HG02981 (cell line): ENCODE measurements around the gene COG1.
A peak's percentile ranks its signal among the peaks of the same experiment; 100 is the strongest.

Experiments used
- ATAC-seq: cut with Tn5 transposase; IDR thresholded peaks from one replicate; pipeline ENCODE4 v1.9.1; 2021; ENCODE audit warnings: mild to moderate bottlenecking, moderate library complexity; ENCODE audit not compliant: unreplicated experiment

COG1 gene

DNA sequence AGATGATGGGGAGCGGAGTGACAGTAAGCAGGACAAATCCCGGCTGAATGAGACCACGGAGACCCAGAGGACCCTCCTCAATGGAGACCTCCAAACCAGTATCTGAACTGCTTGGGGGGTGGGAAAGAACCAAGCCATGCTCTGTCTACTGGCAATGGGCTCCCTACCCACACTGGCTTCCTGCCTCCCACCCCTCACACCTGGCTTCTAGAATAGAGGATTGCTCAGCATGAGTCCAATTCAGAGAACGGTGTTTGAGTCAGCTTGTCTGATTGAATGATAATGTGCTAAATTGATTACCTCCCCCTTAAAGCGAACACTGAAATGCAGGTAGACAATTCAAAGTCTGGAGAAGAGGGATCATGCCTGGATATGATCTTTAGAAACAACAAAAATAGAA, 22.5 kb upstream of the COG1 start:
- ATAC-seq, result no peak

DNA sequence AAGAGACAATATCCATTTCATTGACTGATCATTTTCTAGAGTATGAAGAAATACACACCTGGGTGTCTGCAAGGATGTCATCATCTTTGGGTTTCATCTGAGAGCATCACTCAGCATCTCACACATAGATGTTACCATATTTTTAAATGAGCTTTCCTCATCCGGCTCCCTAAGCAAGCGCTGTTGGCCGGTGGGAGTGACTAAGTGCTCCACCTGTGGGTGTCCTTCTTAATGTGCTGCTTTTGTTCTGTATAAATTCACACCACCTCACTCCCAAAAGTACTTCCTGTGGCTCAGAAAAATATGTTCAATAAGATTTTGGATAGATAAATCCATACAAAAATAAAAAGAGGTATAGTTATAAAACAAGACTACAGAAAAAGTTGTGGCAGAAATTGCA, 20.6 kb upstream of the COG1 start:
- no peak for ATAC-seq

DNA sequence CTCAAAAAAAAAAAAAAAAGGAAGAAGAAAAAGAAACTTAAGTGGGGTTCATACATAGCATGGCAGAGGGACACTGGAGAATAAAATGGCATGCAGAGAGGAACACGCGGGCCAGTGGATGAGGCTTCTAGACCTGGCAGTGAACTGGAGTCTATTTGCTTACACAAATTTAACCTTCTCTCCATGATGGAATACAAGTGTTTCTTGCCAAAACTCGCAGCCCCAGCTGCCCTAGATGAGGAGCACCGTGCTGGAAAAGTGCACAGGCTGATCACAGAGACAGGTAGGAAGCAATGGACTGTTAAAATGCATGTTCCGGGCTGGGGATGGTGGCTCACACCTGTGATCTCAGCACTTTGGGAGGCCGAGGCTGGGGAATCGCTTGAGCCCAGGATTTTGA, 18.7 kb upstream of the COG1 start:
- ATAC-seq, result no peak

DNA sequence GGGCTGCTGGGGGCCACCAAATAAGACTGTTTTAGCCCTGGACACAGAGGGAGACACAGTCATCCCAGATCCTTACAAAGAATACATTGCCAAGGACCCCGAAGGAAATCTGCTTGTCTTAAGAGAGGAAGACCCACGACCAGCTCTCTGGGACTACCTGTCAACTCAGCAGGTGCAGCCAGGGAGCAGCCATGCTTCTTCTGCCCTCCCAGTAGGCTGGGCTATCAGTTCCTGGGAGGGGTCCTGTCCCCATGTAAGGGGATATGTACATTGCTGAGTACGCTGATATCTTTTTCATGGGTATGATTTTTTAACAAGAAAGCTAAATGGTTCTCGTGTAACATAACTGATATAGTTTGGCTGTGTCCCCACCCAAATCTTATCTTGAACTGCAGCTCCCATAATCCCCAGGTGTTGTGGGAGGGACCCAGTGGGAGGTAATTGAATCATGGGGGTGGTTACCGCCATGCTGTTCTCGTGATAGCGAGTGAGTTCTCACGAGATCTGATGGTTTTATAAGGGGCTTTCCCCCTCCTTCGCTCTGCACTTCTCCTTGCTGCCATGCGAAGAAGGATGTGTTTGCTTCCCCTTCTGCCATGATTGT, 16.8 kb upstream of the COG1 start:
- ATAC-seq, result no peak

DNA sequence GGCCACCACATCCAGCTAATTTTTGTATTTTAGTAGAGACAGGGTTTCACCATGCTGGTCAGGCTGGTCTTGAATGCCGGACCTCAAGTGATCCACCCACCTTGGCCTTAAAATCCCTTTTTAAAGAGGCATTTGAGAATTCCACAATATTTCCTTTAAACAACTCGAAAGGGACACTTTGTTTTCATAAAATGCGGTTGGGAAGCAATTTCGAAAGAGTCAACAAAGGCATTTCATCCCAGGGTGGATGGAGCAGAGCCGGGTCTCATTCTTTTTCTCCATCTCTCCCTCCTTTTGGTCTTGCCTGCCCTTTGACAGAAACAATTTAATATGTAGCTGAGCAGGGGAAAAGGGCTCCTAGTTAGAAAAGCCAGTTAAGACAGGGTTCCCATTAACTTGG, 13.5 kb upstream of the COG1 start:
- no peak for ATAC-seq

DNA sequence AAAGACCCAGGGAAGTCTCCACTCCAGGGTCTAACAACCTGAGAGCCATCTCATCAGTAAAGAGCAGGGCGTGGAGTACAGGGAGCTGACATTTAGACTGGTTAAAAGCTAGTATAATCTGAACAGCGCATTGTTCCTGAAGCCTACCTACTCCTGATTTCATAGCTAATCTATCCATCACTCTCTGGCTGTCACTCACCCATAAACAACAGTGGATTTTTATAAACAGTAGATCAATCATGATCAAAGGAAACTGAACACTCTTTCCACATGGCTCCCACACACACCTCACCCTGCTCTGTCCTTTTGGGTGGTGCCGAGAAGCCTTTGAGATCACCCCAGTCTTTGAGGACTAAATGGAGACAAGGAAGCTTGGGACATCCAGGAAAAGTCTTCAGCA, 13.0 kb upstream of the COG1 start:
- no peak for ATAC-seq

DNA sequence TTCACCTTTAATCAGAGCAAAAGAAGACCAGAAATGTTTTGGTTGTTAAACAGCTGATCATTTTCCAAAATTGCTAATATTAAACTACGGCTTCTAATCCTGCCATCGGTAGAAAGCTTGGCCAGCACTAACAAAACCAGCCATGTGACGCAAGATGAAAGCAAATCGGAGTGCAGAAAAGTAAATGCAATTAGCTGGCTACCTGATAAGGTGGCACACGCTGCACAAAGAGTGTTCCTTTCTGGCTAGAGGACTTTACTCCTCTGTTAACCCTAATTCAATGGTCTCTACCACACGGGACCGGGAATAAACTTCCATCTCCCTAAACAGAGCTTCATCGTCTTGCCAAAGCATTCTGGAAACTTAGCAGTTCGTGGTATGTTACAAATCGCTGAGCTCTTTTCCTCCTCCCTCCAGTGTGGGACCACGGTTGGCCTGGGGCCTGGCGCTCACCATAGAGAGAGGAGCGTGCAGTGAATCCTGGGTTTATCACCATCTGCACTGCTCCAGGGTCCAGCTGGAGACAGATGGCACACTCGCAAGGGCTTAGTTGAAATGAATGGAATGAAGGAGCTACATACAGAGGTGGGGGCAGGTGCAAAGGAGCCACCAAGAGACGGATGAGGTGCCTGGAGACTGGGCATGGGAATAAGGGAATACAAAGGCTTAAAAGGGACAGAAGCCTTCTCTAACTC, 10.1 kb upstream of the COG1 start:
- no peak for ATAC-seq

DNA sequence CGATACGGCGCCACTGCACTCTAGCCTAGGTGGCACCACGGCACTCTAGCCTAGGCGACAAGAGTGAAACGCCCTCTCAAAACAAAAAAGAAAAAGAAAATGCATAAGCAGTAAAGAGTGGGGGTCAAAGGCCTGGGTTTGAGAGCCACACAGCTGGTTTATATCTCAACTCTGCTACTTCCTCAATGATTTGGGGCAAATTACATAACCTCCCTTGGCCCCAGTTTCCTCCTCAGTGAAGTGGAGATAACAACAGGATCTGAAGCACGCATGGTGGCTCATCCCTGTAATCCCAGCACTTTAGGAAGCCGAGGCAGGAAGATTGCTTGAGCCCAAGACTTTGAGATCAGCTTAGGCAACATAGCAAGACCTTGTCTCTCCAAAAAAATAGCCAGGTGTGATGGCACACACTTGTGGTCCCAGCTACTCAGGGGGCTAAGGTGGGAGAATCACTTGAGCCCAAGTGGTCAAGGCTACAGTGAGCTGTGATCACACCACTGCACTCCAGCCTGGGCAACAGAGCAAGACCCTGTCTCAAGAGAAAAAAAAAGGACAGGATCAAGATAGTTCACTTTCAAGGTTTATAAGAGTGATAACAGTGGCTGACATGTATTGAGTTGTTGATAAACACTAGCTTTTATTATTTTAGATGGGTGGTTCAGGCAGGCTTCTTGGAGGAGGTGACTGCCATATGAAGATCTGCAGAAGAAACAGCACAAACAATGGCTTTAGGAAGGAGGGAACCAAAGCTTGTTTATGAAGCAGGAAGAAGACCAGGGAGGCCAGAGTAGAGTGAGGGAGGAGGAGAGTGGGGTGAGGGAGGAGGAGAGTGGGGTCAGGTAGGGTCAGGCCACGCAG, 8.5 kb upstream of the COG1 start:
- no peak for ATAC-seq

DNA sequence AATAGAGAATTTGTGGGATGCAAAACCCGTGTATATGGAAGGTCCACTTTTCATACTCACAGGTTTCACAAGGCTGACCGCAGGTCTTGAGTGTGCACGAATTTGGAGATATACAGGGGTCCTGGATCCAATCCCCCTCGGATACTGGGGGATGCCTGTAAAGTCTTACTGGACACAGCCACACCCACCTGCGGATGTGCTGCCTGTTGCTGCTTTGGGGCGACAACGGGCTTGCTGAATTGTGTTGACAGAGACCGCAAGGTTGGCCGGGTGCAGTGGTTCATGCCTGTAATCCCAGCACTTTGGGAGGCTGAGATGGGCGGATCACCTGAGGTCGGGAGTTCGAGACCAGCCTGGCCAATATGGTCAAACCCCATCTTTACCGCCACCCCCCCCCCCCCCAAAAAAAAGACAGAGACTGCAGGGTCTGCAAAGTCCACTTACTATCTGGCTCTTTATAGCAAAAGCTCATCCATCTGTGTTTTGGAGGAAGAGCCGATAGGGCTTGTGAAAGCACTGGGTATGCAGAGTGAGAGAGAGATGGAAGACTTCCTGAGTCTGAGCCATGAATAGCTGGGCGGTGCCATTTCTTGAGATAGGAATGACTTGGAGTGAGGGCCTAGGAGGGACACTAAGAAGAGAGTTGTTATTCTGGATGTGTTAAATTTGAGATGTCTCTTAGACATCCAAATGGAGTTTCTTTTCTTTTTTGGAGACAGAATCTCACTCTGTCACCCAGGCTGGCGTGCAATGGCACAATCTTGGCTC, 6.4 kb upstream of the COG1 start:
- no peak for ATAC-seq

DNA sequence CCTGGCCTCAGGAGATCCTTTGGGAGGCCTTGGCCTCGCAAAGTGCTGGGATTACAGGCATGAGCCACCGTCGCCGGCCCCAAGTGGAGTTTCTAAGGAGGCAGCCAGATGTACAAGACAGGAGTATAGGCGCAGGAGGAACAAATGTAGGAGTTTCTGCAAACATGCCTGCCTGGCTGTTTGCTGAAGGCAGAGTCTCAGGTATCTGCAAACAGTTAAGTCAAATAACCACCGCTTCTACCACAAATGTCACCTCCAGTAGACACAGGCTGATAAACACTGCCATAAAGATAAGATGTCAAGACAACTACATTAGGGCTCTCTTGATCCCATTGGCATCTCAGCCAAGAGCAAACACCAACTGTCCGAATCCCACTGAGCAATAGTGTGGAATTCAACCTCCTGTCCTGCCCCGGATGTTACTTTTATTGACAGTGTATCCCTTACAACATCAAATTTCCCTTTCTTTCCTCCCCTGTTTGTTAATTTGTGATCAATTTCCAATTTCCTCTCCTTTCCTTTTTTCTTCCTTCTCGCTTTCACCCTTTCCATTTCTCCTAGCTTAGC, 5.6 kb upstream of the COG1 start:
- ATAC-seq, result no peak

DNA sequence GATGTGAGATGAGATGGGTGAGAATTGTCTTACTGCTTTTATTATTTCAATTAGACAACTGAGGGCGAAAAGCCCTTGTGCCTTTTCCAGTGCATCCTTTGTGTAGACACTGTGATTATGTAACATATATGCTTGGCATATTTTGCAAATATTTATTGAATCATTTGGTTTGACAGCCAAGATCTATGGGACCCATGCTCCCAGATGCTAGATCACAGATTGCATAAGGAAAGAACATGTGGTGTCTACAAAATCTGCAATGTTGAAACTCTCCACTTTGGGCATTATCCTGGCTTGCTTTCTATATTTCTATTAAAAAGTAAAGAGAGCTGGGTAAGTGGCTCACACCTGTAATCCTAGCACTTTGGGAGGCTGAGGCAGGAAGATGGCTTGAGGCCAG, 4.8 kb upstream of the COG1 start:
- no peak for ATAC-seq

DNA sequence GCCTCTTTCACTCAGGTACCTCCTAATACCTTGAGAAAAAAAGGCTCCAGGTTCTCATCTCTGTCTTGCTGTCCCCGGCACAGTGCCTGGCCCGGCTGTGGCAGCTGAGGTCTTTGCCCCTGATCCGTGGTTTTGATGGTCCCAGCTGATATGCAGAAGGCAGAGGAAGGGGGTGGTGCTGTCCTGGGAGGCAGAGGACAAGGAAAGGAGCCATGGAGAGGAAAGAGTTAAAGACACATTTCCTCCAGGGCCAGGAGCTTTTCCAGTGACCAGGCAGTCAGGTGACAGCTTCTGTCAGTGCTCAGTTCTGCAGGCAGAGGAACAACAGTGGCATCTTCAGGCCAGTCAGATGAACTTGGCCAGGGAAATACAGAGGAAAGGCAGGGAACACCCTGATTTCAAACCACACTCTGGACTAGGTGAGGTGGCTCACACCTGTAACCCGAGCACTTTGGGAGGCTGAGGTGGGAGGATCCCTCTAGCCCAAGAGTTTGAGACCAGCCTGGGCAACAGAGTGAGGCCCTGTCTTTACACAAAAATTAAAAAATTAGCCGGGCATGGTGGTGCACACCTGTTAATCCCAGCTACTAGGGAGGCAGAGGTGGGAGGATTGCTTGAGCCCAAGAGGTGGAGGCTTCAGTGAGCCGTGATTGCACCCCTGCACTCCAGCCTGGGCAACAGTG, 3.3 kb upstream of the COG1 start:
- ATAC-seq, result no peak

DNA sequence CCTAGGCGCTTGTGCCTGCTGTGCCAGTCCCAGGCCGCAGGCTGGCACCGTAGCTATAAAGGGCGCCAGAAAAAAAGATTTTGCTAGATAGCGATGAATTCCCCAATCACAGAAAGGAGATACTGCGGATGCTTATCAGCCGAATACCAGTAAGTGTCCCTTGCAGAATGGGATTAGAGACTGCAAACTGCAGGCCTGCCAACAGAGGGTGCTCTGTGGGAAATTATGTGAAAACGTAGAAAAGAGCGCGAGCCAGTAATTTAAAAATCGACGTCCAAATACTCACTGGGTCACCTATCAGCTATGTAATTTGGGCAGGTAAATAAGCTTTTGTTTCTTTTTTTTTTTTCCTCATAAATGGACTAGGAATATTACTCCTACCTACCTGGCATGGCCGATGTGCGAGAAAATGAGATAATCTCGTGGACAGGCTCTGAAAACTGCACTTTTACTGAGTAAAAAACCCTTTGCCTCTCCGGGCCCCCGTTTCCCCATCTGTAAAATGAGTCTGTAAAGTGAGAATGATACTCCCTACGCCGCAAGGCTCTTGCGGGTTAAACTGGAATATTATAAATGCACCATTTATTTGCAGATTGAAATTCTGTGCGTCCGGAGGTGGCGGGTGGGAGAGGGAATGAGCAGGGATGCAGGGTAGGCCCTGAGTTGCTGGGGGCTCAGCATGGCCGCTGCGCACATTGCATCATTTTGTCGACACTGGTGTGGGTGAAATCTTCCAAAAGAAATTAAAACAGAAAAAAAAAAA, 1.2 kb upstream of the COG1 start:
- peak; percentile 32 for ATAC-seq

DNA sequence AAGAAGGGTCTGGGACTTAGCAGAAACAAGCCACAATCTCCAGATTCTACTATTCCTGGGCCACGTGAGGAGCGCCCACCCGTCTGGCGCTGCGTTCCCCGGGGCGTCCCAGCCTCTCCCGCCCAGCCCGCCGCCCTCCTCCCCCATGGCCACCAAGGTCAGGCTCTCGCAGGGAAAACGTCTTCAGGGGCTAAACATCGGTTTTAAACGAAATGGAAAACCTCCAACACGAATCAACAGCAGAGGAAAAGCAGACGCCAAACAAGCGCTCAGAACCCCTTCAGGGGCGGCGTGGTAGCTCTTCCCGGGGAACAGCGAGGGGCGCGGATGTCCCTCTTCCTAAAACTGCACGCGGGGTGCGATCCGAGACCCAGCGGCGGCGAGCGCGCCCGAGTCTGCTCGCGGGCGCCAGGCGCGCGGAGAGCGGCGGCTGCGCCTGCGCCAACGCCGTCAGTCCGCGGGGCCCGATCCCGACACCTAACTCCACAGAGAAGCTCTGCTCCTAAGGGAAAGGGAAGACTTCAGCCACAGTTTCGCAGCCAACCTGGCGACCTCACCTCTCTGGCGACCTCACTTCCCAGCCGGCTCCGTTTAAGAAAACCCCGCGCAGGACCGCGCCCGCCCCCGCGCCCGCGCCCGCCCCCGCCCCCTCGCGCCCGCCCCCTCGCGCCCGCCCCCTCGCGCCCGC, 505 bp upstream of the COG1 start:
- peak; percentile 57 for ATAC-seq

DNA sequence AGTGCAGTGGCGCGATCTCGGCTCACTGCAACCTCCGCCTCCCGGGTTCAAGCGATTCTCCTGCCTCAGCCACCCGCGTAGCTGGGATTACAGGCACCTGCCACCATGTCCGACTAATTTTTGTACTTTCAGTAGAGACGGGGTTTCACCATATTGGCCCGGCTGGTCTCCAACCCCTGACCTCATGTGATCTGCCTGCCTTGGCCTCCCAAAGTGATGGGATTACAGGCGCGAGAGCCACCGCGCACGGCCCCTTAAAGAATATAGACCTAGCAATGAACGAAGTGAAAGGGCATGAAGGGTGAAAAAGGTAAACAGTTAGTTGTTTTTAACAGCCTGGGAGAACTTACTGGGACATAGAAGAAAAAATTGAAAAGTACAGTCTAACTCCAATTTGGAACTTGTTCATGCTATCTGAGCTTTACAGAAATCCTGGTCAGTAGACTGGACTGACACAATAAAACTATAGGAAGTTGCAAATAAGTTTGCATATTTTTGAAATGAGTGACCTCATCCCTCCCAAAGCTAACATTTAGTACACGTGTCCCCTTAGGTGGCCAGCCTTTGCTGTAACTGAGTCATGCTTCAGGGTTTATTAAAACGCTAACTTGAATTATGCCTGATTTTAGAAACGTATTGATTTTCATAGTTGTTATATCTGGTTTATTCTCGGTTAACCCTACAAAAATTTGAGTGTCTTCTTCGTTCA, 1.8 kb downstream of the COG1 start:
- no peak for ATAC-seq

DNA sequence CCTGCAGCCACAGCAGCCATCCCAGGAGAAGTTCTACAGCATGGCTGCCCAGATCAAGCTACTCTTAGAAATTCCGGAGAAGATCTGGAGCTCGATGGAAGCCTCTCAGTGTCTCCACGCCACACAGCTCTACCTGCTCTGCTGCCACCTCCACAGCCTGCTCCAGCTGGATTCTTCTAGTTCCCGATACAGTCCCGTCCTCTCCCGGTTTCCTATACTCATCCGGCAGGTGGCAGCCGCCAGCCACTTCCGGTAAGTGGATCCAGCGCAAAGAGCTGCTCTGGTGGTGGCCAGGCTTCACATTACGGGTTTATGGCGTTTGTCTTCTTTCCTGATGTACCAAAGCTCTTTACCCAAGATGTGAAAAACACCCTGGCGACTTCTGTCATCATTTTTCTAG, 3.6 kb downstream of the COG1 start:
- no peak for ATAC-seq

DNA sequence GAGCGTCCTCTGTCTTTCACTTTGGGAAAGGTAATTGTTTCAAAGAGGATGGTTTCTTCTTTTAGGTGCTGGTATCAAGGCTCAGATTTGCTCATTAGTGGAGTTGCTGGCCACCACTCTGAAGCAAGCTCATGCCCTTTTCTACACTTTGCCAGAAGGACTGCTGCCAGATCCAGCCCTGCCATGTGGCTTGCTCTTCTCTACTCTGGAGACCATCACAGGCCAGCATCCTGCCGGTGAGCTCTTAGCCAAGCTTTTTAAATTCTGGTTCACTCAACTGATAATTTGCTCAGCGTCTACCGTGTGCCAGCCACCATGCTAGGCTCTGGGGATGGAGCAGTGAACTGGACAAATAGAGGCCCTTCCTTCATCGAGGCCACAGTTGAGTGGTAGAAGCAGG, 4.3 kb downstream of the COG1 start:
- no peak for ATAC-seq

DNA sequence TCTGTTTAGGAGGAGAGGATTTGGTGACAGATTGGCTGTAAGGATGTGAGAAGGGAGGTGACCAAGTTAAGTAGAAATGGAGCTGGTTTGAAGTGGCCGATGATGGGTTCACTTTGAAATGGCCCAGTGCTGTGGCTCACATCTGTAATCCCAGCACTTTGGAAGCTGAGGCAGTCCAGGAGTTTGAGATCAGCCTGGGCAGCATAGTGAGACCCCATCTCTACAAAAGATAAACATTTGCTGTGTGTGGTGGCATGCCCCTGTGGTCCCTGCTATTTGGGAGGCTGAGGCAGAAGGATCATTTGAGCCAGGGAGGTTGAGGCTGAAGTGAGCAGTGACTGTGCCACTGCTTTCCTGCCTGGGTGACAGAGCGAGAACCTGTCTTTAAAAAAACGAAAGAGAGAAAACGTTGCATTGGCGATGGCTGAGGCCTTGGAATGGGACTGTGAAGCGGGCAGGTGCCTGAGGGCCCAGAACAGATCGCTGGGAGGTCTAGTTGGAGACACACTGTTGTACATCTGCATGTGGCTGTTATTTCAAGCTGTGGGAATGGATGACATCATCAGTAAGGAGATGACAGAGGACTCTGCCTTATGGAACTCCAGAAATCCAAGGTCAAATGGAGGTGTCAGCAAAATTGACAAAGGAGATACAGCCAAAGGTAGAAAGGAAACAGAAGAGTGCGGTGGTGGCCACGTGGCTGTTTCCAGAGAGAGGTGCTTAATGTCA, 5.5 kb downstream of the COG1 start:
- no peak for ATAC-seq
